WTC11 (cell line): ENCODE measurements around the gene LLGL2. TPM values are rescaled to one million over a fixed set of nuclear protein-coding genes. Genes with fewer than 3 reads are reported as not detected.

Experiments
- ATAC-seq: fragments of 200-7000 bp; cut with Tn5 transposase; 2 replicates; pipeline ENCODE4 v1.10.0; 2021; ENCODE audit warnings: mild to moderate bottlenecking, moderate library complexity
- CTCF ChIA-PET: fragments of 300-600 bp; sonication (Branson Sonifier 250); formaldehyde crosslinking; loops from one replicate; lab custom pipeline; 2021; ENCODE audit warnings: antibody characterized with exemption; lab: Charles Lee
- POLR2A ChIA-PET: fragments of 350-600 bp; sonication (Branson Sonifier 250); formaldehyde crosslinking; loops from one replicate; lab custom pipeline; 2021; ENCODE audit warnings: antibody characterized with exemption; lab: Charles Lee
- DNase-seq: peaks from one replicate; pipeline ENCODE4 v3.0.0; 2021; ENCODE audit warnings: low spot score
- H3K27ac Mint-ChIP-seq: 2 replicates; pipeline ENCODE4 v1.8.0; 2021; ENCODE audit warnings: mixed read lengths
- H3K27me3 Mint-ChIP-seq: 2 replicates; pipeline ENCODE4 v1.8.0; 2021; ENCODE audit warnings: low read depth, mild to moderate bottlenecking, moderate library complexity, mixed read lengths
- H3K36me3 Mint-ChIP-seq: 2 replicates; pipeline ENCODE4 v1.8.0; 2021; ENCODE audit warnings: mixed read lengths
- H3K4me1 Mint-ChIP-seq: 2 replicates; pipeline ENCODE4 v1.8.0; 2022; ENCODE audit warnings: mixed read lengths
- H3K4me3 Mint-ChIP-seq: 2 replicates; pipeline ENCODE4 v1.8.0; 2021; ENCODE audit warnings: mild to moderate bottlenecking, moderate library complexity, mixed read lengths
- H3K9me3 Mint-ChIP-seq: 2 replicates; pipeline ENCODE4 v1.8.0; 2021; ENCODE audit warnings: mixed read lengths
- ATF1 ChIP-seq: sonication (generic); formaldehyde crosslinking; IDR thresholded peaks from 2 replicates; pipeline ENCODE4 v1.8.1; 2023; ENCODE audit warnings: mild to moderate bottlenecking, moderate library complexity, missing genetic modification reagents
- ATF2 ChIP-seq: sonication (generic); formaldehyde crosslinking; IDR thresholded peaks from 2 replicates; pipeline ENCODE4 v1.8.1; 2022; ENCODE audit warnings: low read depth, missing genetic modification reagents, borderline replicate concordance
- CTCF ChIP-seq: fragments of 200-600 bp; IDR thresholded peaks from 2 replicates; pipeline ENCODE4 v1.8.0; 2022; ENCODE audit warnings: antibody characterized with exemption
- E2F4 ChIP-seq: sonication (generic); formaldehyde crosslinking; IDR thresholded peaks from 2 replicates; pipeline ENCODE4 v1.8.1; 2022; ENCODE audit warnings: low read depth, mild to moderate bottlenecking, moderate library complexity, missing genetic modification reagents, borderline replicate concordance
- EMX1 ChIP-seq: fragments of 250-450 bp; sonication (Bioruptor Pico); IDR thresholded peaks from 2 replicates; pipeline ENCODE4 v1.8.0; 2021; ENCODE audit warnings: mild to moderate bottlenecking
- FOXP1 ChIP-seq: sonication (generic); formaldehyde crosslinking; IDR thresholded peaks from 2 replicates; pipeline ENCODE4 v1.8.0; 2022; ENCODE audit warnings: missing genetic modification reagents, mild to moderate bottlenecking, moderate library complexity, borderline replicate concordance
- HMGXB4 ChIP-seq: sonication (generic); formaldehyde crosslinking; IDR thresholded peaks from 2 replicates; pipeline ENCODE4 v1.8.1; 2023; ENCODE audit warnings: mild to moderate bottlenecking, moderate library complexity, missing genetic modification reagents
- IRF1 ChIP-seq: sonication (generic); formaldehyde crosslinking; IDR thresholded peaks from 2 replicates; pipeline ENCODE4 v1.8.0; 2023; ENCODE audit warnings: missing genetic modification reagents
- JUN ChIP-seq: sonication (generic); formaldehyde crosslinking; IDR thresholded peaks from 2 replicates; pipeline ENCODE4 v1.8.0; 2023; ENCODE audit warnings: mild to moderate bottlenecking, missing genetic modification reagents
- MAX ChIP-seq: sonication (generic); formaldehyde crosslinking; IDR thresholded peaks from 2 replicates; pipeline ENCODE4 v1.8.0; 2022; ENCODE audit warnings: mild to moderate bottlenecking, missing genetic modification reagents
- PRDM15 ChIP-seq: sonication (generic); formaldehyde crosslinking; IDR thresholded peaks from 2 replicates; pipeline ENCODE4 v1.8.0; 2022; ENCODE audit warnings: missing genetic modification reagents
- RELA ChIP-seq: sonication (generic); formaldehyde crosslinking; IDR thresholded peaks from 2 replicates; pipeline ENCODE4 v1.8.1; 2022; ENCODE audit warnings: missing genetic modification reagents, mild to moderate bottlenecking, borderline replicate concordance
- RORB ChIP-seq: fragments of 250-450 bp; sonication (Bioruptor Pico); IDR thresholded peaks from 2 replicates; pipeline ENCODE4 v1.9.0; 2021; ENCODE audit warnings: mild to moderate bottlenecking
- SMAD4 ChIP-seq: sonication (generic); formaldehyde crosslinking; IDR thresholded peaks from 2 replicates; pipeline ENCODE4 v1.8.0; 2022; ENCODE audit warnings: mild to moderate bottlenecking, missing genetic modification reagents
- TEAD1 ChIP-seq: sonication (generic); formaldehyde crosslinking; IDR thresholded peaks from 2 replicates; pipeline ENCODE4 v1.8.0; 2022; ENCODE audit warnings: mild to moderate bottlenecking, missing genetic modification reagents
- TP53 ChIP-seq: sonication (generic); formaldehyde crosslinking; IDR thresholded peaks from 2 replicates; pipeline ENCODE4 v1.8.1; 2023; ENCODE audit warnings: mild to moderate bottlenecking, missing genetic modification reagents
- ZBTB21 ChIP-seq: sonication (generic); formaldehyde crosslinking; IDR thresholded peaks from 2 replicates; pipeline ENCODE4 v1.8.1; 2023; ENCODE audit warnings: mild to moderate bottlenecking, missing genetic modification reagents, borderline replicate concordance
- ZNF219 ChIP-seq: sonication (generic); formaldehyde crosslinking; IDR thresholded peaks from 2 replicates; pipeline ENCODE4 v1.8.0; 2023; ENCODE audit warnings: missing genetic modification reagents, mild to moderate bottlenecking, borderline replicate concordance
- ZNF423 ChIP-seq: fragments of 250-450 bp; sonication (Bioruptor Pico); IDR thresholded peaks from 2 replicates; pipeline ENCODE4 v2.1.2; 2022; ENCODE audit warnings: mild to moderate bottlenecking, moderate library complexity
- ZSCAN18 ChIP-seq: fragments of 250-450 bp; sonication (Bioruptor Pico); IDR thresholded peaks from 2 replicates; pipeline ENCODE4 v2.1.2; 2022; ENCODE audit warnings: mild to moderate bottlenecking, moderate library complexity
- total RNA-seq: library from RNA; stranded (reverse); gene quantifications from 3 replicates; pipeline ENCODE4 v1.2.3, GENCODE V29; 2021

Gene LLGL2
- total RNA-seq, 1 experiment from 2014 or later = 103 TPM

- Mint-ChIP-seq H3K27me3 (no peaks in the 10 kb centered on the region), H3K4me3 (no peak overlapping the region), H3K27ac (no peak overlapping the region), H3K9me3 (no peaks in the 10 kb centered on the region), H3K4me1 (no peaks in the 10 kb centered on the region), H3K36me3 (no peaks in the 10 kb centered on the region)
- POLR2A ChIA-PET = no interaction called here
- ATAC-seq (no peak), DNase-seq (no peak)
- TF ChIP-seq HMGXB4 (no peak), IRF1 (CRISPR knock-in tag) (no peak), TEAD1 (CRISPR knock-in tag) (no peak), PRDM15 (no peak), E2F4 (CRISPR knock-in tag) (no peak), ZSCAN18 (no peak), MAX (no peak), FOXP1 (no peak), RORB (CRISPR knock-in tag) (no peak), RELA (CRISPR knock-in tag) (no peak), JUN (CRISPR knock-in tag) (no peak), ATF2 (CRISPR knock-in tag) (no peak), EMX1 (CRISPR knock-in tag) (no peak), ZBTB21 (CRISPR knock-in tag) (no peak)
- CTCF ChIA-PET = interaction anchor here (1.0 to 19.0 kb wide), 12 partner anchors 8 to 213 kb away, joined by 3 to 304 read pairs (median 7); partner anchors contain the start of genes GALK1 and SMIM5
These were observed 91.7 kb downstream of the LLGL2 start for GRCh38 chr17:75617218-75617617.

GRCh38 chr17:75617675-75618074, 92.2 kb downstream of the LLGL2 start:
- Mint-ChIP-seq H3K4me3 (no peak overlapping the region), H3K27me3 (no peaks in the 10 kb centered on the region), H3K27ac (no peak overlapping the region), H3K36me3 (no peaks in the 10 kb centered on the region), H3K9me3 (no peaks in the 10 kb centered on the region), H3K4me1 (no peaks in the 10 kb centered on the region)
- ATAC-seq = no peak
- ChIA-PET CTCF (interaction anchor here (1.0 to 19.0 kb wide), 8 partner anchors 8 to 212 kb away, joined by 3 to 304 read pairs (median 8); partner anchors contain the start of genes GALK1 and SMIM5), POLR2A (no interaction called here)
- no peak for DNase-seq
- no peak for TF ChIP-seq ATF2 (CRISPR knock-in tag)
- no peak for TF ChIP-seq SMAD4
- TF ChIP-seq CTCF = no peak
- TF ChIP-seq ATF1 (CRISPR knock-in tag) = no peak
- no peak for TF ChIP-seq ZNF219 (CRISPR knock-in tag)
- no peak for TF ChIP-seq ZNF423 (CRISPR knock-in tag)
- TF ChIP-seq TP53 = no peak
